Esophagus squamous epithelium (tissue), 5 donors: ENCODE measurements around the gene MEI1. TPM values are rescaled to one million over a fixed set of nuclear protein-coding genes. Genes with fewer than 3 reads are reported as not detected.

Source experiments
- DNase-seq: peaks from one replicate; lab custom pipeline; 2025; lab: John Stamatoyannopoulos, UW
- H3K27ac ChIP-seq, 4 donors: fragments of 200-600 bp; sonication (generic); one replicate each; pipeline ENCODE4 v1.5.1; 2016 to 2019; ENCODE audit warnings: mild to moderate bottlenecking in 1 of 4
- H3K27me3 ChIP-seq, 4 donors: fragments of 200-600 bp; sonication (generic); 1 replicate in 3 of 4; 2 replicates in 1 of 4; pipeline versions ENCODE4 v1.5.1 to v1.6.0; 2017 to 2021; ENCODE audit warnings: antibody characterized with exemption in 1 of 4
- H3K36me3 ChIP-seq, 3 donors: fragments of 200-600 bp; sonication (generic); one replicate each; pipeline ENCODE4 v1.5.1; 2016 to 2019
- H3K4me1 ChIP-seq, 3 donors: fragments of 200-600 bp; sonication (generic); one replicate each; pipeline ENCODE4 v1.5.1; 2017 to 2019
- H3K4me3 ChIP-seq, 4 donors: fragments of 200-600 bp; sonication (generic); 1 replicate in 3 of 4; 2 replicates in 1 of 4; pipeline ENCODE4 v1.5.1; 2016 to 2019; ENCODE audit warnings: mild to moderate bottlenecking in 2 of 4, moderate library complexity in 1 of 4
- H3K9me3 ChIP-seq, 3 donors: fragments of 200-600 bp; sonication (generic); one replicate each; pipeline ENCODE4 v1.5.1; 2016 to 2019
- POLR2A ChIP-seq, 4 donors: fragments of 450-650 bp; IDR thresholded peaks; one replicate each; pipeline ENCODE4 v1.6.1; 2017; ENCODE audit warnings: antibody characterized with exemption in 4 of 4, mild to moderate bottlenecking in 4 of 4, moderate library complexity in 3 of 4
- WGBS, 2 donors: methylation state at CpG; one replicate each; pipeline ENCODE4 v1.1.5; 2018; 5-methylcytosine and 5-hydroxymethylcytosine counted together
- intact Hi-C: fragments of 100-400 bp; cut with DNase I; formaldehyde crosslinking; loops from one replicate; pipeline ENCODE4 v1.15.0; 2022
- total RNA-seq, 4 donors: library from RNA; depleted of rRNA; stranded (reverse); fragments of >200 nt; gene quantifications; one replicate each; pipeline ENCODE4 v1.1.0, GENCODE V29; 2016
- TF ChIP-seq, protein P1 (sequence below), 6 experiments: fragments of 450-650 bp in 4 of 6; fragments of 200-600 bp in 2 of 6; sonication (generic) in 2 of 6; IDR thresholded peaks; one replicate each; pipeline ENCODE4 v1.5.1; 2016 to 2019; ENCODE audit warnings: antibody characterized with exemption in 6 of 6, mild to moderate bottlenecking in 4 of 6, moderate library complexity in 4 of 6
- donor health status: DM: yes; HTN: yes; CAD: no.

MEI1 gene
- total RNA-seq, 4 donors from 2014 or later = 0.09 to 1.3 (median 0.52) TPM

DNA sequence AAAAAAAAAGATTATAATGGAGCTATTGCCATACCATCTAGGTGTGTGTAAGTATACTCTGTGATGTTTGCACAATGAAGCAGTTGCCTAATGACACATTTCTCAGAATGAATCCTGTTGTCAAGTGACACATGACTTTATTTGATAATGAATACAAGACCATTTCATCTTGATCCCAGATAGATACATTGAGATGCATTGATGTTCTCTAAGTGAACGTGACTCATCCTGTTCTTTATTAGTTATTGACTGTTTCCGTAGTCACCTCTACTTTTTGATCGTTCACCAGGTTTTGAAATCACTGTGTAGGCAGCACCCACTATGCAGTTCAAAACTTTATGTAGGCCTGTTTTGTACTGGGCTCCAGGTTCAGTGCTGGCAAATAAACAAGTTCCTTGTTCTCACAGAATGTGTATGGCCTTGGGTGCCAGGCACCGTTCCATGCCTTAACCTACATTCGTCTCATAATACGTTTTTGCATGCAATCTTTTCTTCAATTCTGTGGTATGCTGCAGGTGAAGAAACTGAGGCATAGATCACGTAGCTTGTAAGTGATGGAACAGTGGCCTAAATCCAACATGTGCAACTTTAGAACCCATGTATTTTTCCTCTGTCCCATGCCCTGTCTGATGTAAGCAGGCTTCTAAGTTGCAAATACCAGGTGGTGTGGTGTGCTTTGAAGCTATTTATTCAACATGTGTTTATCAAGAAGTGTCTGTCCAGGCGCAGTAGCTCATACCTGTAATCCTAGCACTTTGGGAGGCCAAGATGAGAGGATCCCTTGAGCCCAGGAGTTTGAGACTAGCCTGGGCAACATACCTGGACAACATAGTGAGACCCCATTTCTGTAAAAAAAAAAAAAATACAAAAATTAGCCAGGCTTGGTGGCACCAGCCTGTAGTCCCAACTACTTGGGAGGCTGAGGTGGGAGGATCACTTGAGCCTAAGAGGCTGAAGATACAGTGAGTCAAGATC, 144.0 kb downstream of the MEI1 start:
- H3K4me3 ChIP-seq = no peak overlapping the region
- no peak for TF ChIP-seq POLR2A (IDR thresholded peaks at IDR 0.05)
- TF ChIP-seq, protein P1, sequence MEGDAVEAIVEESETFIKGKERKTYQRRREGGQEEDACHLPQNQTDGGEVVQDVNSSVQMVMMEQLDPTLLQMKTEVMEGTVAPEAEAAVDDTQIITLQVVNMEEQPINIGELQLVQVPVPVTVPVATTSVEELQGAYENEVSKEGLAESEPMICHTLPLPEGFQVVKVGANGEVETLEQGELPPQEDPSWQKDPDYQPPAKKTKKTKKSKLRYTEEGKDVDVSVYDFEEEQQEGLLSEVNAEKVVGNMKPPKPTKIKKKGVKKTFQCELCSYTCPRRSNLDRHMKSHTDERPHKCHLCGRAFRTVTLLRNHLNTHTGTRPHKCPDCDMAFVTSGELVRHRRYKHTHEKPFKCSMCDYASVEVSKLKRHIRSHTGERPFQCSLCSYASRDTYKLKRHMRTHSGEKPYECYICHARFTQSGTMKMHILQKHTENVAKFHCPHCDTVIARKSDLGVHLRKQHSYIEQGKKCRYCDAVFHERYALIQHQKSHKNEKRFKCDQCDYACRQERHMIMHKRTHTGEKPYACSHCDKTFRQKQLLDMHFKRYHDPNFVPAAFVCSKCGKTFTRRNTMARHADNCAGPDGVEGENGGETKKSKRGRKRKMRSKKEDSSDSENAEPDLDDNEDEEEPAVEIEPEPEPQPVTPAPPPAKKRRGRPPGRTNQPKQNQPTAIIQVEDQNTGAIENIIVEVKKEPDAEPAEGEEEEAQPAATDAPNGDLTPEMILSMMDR (IDR thresholded peaks at IDR 0.05) = no peak
- DNase-seq = no peak
- intact Hi-C loops = no loop called here
- H3K27ac ChIP-seq = peak overlapping the region; percentile 6 to 99 (median 90)
- 30 to 37% methylated on average over 8 of the region's 8 CpGs for WGBS, 2 donors
- peaks cover 48 to 100% (median 88%) of the 10 kb centered on the region in 3 donors for H3K4me1 ChIP-seq
- no peaks in the 10 kb centered on the region for H3K36me3 ChIP-seq
- H3K27me3 ChIP-seq = no peaks in the 10 kb centered on the region
- no peaks in the 10 kb centered on the region for H3K9me3 ChIP-seq

DNA sequence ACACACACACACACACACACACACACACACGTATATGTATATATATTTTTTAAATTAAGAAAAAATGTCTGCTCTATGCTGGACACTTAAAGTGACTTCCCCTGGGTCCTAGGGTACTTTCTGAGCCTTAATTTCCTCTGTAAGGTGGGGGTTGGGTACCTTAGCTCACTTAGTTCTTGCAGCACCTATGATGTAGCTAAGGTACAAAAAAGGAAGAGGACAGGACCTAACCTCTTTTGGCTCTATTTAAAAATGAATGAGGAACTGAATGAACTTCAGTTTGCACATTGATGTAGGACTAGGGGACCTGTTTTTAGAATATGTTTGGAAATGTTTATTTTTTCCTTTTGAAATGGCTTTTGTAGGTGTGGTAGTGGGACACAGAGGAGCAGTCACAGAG, 144.7 kb downstream of the MEI1 start:
- Histone ChIP-seq H3K9me3 (no peaks in the 10 kb centered on the region), H3K4me1 (peaks cover 50 to 100% (median 89%) of the 10 kb centered on the region in 3 donors), H3K27me3 (no peaks in the 10 kb centered on the region), H3K4me3 (no peak overlapping the region), H3K36me3 (no peaks in the 10 kb centered on the region), H3K27ac (peak overlapping the region; percentile 30 to 99 (median 90))
- TF ChIP-seq POLR2A (IDR thresholded peaks at IDR 0.05) = no peak
- TF ChIP-seq, protein P1 (IDR thresholded peaks at IDR 0.05) = no peak
- DNase-seq = no peak
- intact Hi-C loops = no loop called here
- 43 to 44% methylated on average over 1 of the region's 1 CpG for WGBS, 2 donors

DNA sequence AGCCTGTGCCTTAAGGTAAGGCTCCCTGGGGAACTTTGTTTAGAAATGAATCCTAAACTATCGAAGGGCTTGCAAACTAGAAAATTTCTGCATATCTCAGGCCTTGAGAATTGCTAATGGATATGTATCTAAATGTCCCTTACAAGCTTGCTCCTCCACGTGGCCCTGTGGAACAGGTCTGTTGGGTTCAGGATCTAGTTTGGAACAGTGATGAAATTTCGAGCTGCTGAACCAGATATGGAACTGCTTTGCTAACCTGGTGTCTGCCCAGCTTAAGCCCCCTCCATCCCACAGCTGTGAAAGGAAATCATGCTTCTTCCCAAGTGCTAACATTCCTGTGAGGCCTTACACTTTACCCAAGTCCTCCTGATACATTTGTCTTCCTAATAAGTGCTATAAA, 145.2 kb downstream of the MEI1 start:
- Histone ChIP-seq H3K27ac (peak overlapping the region; percentile 77 to 99 (median 90)), H3K4me3 (no peak overlapping the region), H3K27me3 (no peaks in the 10 kb centered on the region), H3K4me1 (peaks cover 47 to 100% (median 86%) of the 10 kb centered on the region in 3 donors), H3K36me3 (no peaks in the 10 kb centered on the region), H3K9me3 (no peaks in the 10 kb centered on the region)
- no peak for TF ChIP-seq POLR2A (IDR thresholded peaks at IDR 0.05)
- TF ChIP-seq, protein P1 (IDR thresholded peaks at IDR 0.05) = no peak
- intact Hi-C loops = no loop called here
- no peak for DNase-seq
- WGBS, 2 donors = 33 to 38% methylated on average over 3 of the region's 3 CpGs

DNA sequence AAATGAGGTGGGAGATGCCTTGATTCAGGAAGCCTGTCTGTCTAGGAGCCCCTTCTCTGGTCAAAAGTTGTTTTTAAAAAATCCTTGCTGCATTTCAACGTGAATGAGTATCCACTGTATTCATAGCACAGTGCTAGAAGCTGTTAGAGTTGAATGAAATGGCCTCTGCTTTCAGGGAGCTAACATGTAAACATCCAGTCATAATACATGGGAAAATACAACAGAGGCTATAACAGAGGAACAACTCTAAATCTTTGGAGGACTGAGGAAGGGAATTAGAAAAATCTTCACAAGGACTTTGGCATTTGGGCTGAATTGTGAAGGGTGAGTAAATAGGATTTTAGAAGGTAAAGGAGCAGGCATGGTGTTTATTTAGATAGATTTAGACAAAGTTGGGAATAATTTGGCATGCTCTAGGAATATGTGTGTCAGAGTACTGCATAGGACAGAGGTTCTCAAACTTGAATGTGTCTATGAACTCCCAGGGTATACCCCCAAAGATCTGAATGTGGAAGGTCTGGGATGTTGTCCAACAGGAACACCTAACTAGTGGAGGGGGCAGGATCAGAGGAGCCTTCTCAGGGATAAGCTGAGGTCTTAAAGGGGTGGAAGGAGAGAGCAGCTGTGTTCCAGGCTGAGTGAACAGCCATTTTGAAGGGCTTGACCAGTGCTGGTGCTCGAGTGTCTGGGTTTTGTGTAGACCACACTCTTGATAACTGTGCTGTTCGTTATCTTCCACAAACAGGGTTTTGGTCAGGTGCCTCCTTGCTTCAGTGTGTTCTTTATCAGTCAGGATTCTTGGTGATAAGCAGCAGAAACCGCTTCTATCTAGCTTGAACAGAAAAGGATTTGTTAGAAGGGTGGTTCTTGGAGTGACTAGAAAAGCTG, 146.3 kb downstream of the MEI1 start:
- H3K4me1 ChIP-seq = peaks cover 39 to 95% (median 75%) of the 10 kb centered on the region in 3 donors
- peak overlapping the region; percentile 77 to 99 (median 90) for H3K27ac ChIP-seq
- WGBS, 2 donors = 33 to 42% methylated on average over 4 of the region's 4 CpGs
- H3K27me3 ChIP-seq = no peaks in the 10 kb centered on the region
- H3K9me3 ChIP-seq = no peaks in the 10 kb centered on the region
- intact Hi-C loops = no loop called here
- DNase-seq = no peak
- TF ChIP-seq, protein P1 (IDR thresholded peaks at IDR 0.05) = no peak
- TF ChIP-seq POLR2A (IDR thresholded peaks at IDR 0.05) = no peak
- no peak overlapping the region for H3K4me3 ChIP-seq
- peaks cover 0 to 10% (median 0%) of the 10 kb centered on the region in 3 donors for H3K36me3 ChIP-seq
